ENCODE measurements around the gene ABRACL. TPM values are rescaled to one million over a fixed set of nuclear protein-coding genes. Genes with fewer than 3 reads are reported as not detected.

Gene ABRACL
- total RNA-seq, 1 donor from 2014 or later = 16.2 TPM

DNA sequence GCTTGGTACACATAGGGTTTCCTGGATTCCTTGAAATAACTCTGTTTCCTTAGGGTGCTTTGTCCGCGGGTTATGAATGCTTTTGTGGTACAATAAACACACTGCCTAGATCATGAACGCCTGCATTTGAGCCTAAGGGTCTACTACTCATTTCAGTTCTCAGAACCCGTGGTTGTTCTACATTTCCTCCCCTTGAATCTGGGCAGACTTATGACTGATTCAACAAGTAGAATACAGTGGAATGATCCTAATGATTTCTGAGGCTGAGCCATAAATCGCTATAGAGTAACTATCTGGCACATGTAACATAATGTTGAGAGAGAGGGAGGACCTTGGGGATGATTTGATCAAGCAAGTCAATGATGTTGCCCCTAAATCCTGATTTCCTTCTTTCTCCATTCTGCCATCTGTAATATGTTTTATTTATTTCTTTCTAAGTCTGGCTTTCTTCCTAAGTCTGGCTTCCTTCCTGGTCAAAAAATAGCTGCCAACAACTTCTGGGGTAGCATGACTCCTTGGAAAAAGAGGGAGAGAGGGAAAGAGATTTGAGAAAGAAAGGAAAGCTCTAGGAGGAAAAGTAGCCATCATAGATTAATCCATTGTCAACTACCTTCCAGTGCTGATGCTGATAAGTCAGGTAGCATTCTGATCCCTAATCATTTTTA lies 23.0 kb downstream of the ABRACL start:
- peak; percentile 13 for DNase-seq (ENCODE audit: low read depth)

- no peak for DNase-seq (ENCODE audit: low read depth)
Measured at GRCh38 chr6:139053382-139053781, 24.8 kb downstream of the ABRACL start.

GRCh38 chr6:139054001-139054400 lies 25.5 kb downstream of the ABRACL start:
- DNase-seq (ENCODE audit: low read depth) = no peak

GRCh38 chr6:139055709-139056108 lies 27.2 kb downstream of the ABRACL start:
- DNase-seq (ENCODE audit: low read depth) = no peak

- DNase-seq (ENCODE audit: low read depth) = no peak
Measured at GRCh38 chr6:139058029-139058428, 29.5 kb downstream of the ABRACL start.

DNA sequence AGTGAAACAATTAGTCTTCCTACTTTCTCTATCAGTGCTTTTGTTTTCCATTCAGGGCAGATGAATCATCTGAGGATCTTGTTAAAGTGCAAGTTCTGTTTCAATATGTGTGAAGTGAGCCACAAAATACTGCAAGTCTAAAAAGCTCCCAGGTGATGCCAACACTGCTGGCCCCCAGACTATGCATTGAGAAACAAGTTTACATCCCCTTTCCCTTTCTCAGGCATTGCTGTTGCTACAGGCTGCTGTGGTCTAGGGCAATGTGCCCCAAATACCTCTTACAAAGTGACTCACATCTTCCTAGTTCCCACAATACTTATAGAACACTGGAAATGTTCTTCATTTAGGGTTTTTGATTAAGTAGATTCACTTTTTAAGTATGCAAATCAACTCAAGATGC lies 31.8 kb downstream of the ABRACL start:
- DNase-seq (ENCODE audit: low read depth) = peak; percentile 24

- no peak for DNase-seq (ENCODE audit: low read depth)
Measured at GRCh38 chr6:139062932-139063646, 34.5 kb downstream of the ABRACL start.

- DNase-seq (ENCODE audit: low read depth) = no peak
Measured at GRCh38 chr6:139064981-139065665, 36.6 kb downstream of the ABRACL start.

- DNase-seq (ENCODE audit: low read depth) = no peak
Measured at GRCh38 chr6:139066080-139066479, 37.5 kb downstream of the ABRACL start.

- no peak for DNase-seq (ENCODE audit: low read depth)
Measured at GRCh38 chr6:139068846-139069245, 40.3 kb downstream of the ABRACL start.

DNA sequence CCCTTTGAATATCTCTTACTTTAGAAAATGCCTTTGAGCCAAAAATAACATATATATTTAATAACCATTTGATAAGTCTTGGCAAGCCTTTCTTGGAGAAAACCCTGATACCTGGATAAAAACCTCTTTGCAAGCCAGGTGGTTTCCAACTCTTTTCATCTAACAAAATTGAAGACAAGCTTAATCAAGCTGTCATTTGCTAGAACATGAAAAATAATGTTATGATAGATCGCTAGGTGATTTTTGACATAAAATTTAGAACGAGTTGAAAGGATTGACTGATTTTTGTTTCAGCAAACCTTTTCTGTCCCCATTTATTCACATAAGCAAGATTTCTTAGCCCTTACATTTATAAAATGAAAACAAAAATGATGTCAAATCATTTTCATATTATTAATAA lies 44.6 kb downstream of the ABRACL start:
- no peak for DNase-seq (ENCODE audit: low read depth)

GRCh38 chr6:139079018-139079417 lies 50.5 kb downstream of the ABRACL start:
- DNase-seq (ENCODE audit: low read depth) = no peak

DNA sequence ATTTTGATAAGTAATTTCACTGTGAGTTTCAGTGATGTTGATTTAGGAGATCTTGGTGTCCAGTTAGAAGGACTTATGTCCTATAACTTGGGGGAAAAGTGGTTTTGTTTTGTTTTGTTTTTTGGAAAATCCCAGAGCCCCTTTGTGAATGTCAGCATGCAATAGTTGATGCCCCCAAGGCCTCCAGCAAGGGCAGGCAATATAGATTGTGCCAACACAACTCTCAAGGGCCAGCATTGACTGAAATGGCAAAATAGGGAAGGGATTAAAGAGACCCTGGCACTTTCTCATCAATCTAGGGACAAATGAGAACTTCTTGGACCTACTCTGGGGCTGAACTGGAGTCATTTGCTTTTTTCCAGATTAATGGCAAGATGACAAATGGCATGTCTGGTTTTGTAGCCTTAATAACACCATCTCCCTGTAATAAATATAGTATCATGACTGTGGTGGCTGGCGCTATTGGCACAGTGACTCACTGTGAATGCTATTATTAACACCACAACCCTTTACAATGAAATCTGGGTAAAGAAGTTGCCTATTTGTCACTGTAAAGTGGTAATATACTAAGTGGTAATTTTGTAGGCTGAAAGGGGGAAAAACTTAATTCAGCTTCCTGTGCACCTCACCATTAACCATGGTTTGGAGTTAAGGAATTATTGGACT lies 51.8 kb downstream of the ABRACL start:
- DNase-seq (ENCODE audit: low read depth) = peak; percentile 73

- no peak for DNase-seq (ENCODE audit: low read depth)
Measured at GRCh38 chr6:139081471-139081870, 52.9 kb downstream of the ABRACL start.

- no peak for DNase-seq (ENCODE audit: low read depth)
Measured at GRCh38 chr6:139082370-139082769, 53.8 kb downstream of the ABRACL start.

GRCh38 chr6:139091826-139092225 lies 63.3 kb downstream of the ABRACL start:
- no peak for DNase-seq (ENCODE audit: low read depth)

Other genes with a start within 250 kb of the ABRACL start
- gene ECT2L, start 232.7 kb upstream of the ABRACL start, total RNA-seq = not detected in 2 replicates
- 26.1 and 30.9 TPM in 2 replicates for gene REPS1, start 40.5 kb upstream of the ABRACL start, total RNA-seq
- 15.0 and 15.6 TPM in 2 replicates for gene HECA, start 106.3 kb downstream of the ABRACL start, total RNA-seq